Lung (tissue), 12 donors: ENCODE data around the gene PLXNA1. TPM values are rescaled to one million over a fixed set of nuclear protein-coding genes. Genes with fewer than 3 reads are reported as not detected.

Experiments used
- ATAC-seq: fragments of 200-7000 bp; cut with Tn5 transposase; one replicate; pipeline ENCODE4 v1.9.1; 2020; ENCODE audit warnings: moderate number of reproducible peaks; ENCODE audit not compliant: insufficient read depth, low FRiP score
- DNase-seq, 3 donors: peaks; one replicate each; pipeline ENCODE4 v3.0.0-alpha.2; 2013 to 2017
- H3K27ac ChIP-seq, 2 donors: one replicate each; pipeline ENCODE4 v1.5.1; 2013; ENCODE audit warnings: mild to moderate bottlenecking in 2 of 2, moderate library complexity in 2 of 2, control low read depth in 1 of 2, inconsistent platforms in 1 of 2, low read depth in 1 of 2, low read length in 1 of 2
- H3K27me3 ChIP-seq, 3 donors: one replicate each; pipeline ENCODE4 v1.5.1; 2013; ENCODE audit warnings: low read length in 2 of 3; ENCODE audit not compliant: control insufficient read depth in 3 of 3, insufficient read depth in 3 of 3
- H3K36me3 ChIP-seq, 4 donors: one replicate each; pipeline ENCODE4 v1.5.1; 2013; ENCODE audit warnings: low read length in 4 of 4, mild to moderate bottlenecking in 1 of 4, moderate library complexity in 1 of 4; ENCODE audit not compliant: control insufficient read depth in 4 of 4, insufficient read depth in 4 of 4
- H3K4me1 ChIP-seq, 5 donors: one replicate each; pipeline ENCODE4 v1.5.1; 2013; ENCODE audit warnings: low read length in 5 of 5, mild to moderate bottlenecking in 2 of 5, moderate library complexity in 1 of 5; ENCODE audit not compliant: control insufficient read depth in 5 of 5, insufficient read depth in 5 of 5
- H3K4me3 ChIP-seq: one replicate; pipeline ENCODE4 v1.5.1; 2013; ENCODE audit warnings: mild to moderate bottlenecking, control low read depth, moderate library complexity
- H3K9ac ChIP-seq, 2 donors: one replicate each; pipeline ENCODE4 v1.5.1; 2013; ENCODE audit warnings: low read length in 2 of 2, control low read depth in 1 of 2; ENCODE audit not compliant: insufficient read depth in 1 of 2
- H3K9me3 ChIP-seq, 4 donors: one replicate each; pipeline ENCODE4 v1.5.1; 2013; ENCODE audit warnings: low read length in 3 of 4, mild to moderate bottlenecking in 1 of 4, moderate library complexity in 1 of 4; ENCODE audit not compliant: control insufficient read depth in 4 of 4, insufficient read depth in 3 of 4
- CTCF ChIP-seq: IDR thresholded peaks from 2 replicates; pipeline ENCODE4 v1.5.1; 2012; ENCODE audit warnings: mild to moderate bottlenecking; ENCODE audit errors: control extremely low read depth, extremely low read depth
- WGBS, 2 donors: extraction: QIAGEN DNeasy Blood & Tissue Kit; methylation state at CpG; one replicate each; pipeline ENCODE4 v1.1.7; 2013; 5-methylcytosine and 5-hydroxymethylcytosine counted together
- polyA plus RNA-seq, 2 donors: library from polyadenylated mRNA; stranded (reverse); fragments of 200-250 nt; gene quantifications; one replicate each; pipeline ENCODE4 v1.2.1, GENCODE V29; 2013
- total RNA-seq, 2 donors: library from RNA; depleted of rRNA in 1 of 2; stranded (reverse); fragments of >200 nt in 1 of 2; gene quantifications; one replicate each; pipeline ENCODE4 v1.2.1, GENCODE V29; 2014 to 2021
- donor health status: control.
- donor health status: control.
- donor health status: Bipolar disorder and iron deficiency.
- donor health status: healthy.
- donor health status: DM: yes; HTN: yes; CAD: no.

PLXNA1 gene
- total and polyA plus RNA-seq, 4 donors = 17.6 to 51.7 (median 21.7) TPM

GRCh38 chr3:126955004-126955790, 27.7 kb upstream of the PLXNA1 start:
- Histone ChIP-seq H3K9ac (no peak overlapping the region), H3K9me3 (no peaks in the 10 kb centered on the region), H3K36me3 (peaks cover 0 to 3% (median 0%) of the 10 kb centered on the region in 4 donors), H3K27me3 (no peaks in the 10 kb centered on the region), H3K4me1 (peaks cover 0 to under 1% (median 0%) of the 10 kb centered on the region in 5 donors), H3K4me3 (no peak overlapping the region), H3K27ac (no peak overlapping the region)
- ATAC-seq = no peak
- no peak for TF ChIP-seq CTCF
- WGBS, 2 donors = 93 to 95% methylated on average over 15 of the region's 15 CpGs
- no peak for DNase-seq

GRCh38 chr3:126956361-126956760, 26.6 kb upstream of the PLXNA1 start:
- WGBS, 2 donors = 85 to 88% methylated on average over 8 of the region's 8 CpGs
- DNase-seq = peak in 1 of 3 donors; percentile 25
- TF ChIP-seq CTCF = no peak
- no peak for ATAC-seq
- Histone ChIP-seq H3K27me3 (no peaks in the 10 kb centered on the region), H3K4me1 (peaks cover 0 to 8% (median 0%) of the 10 kb centered on the region in 5 donors), H3K9me3 (no peaks in the 10 kb centered on the region), H3K27ac (no peak overlapping the region), H3K4me3 (no peak overlapping the region), H3K36me3 (peaks cover 0 to 3% (median 0%) of the 10 kb centered on the region in 4 donors), H3K9ac (no peak overlapping the region)

GRCh38 chr3:126956866-126957650, 25.9 kb upstream of the PLXNA1 start:
- H3K4me1 ChIP-seq = peaks cover 0 to 13% (median 3%) of the 10 kb centered on the region in 5 donors
- WGBS, 2 donors = 88 to 89% methylated on average over 23 of the region's 23 CpGs
- ATAC-seq = no peak
- no peaks in the 10 kb centered on the region for H3K9me3 ChIP-seq
- no peak overlapping the region for H3K27ac ChIP-seq
- no peak for TF ChIP-seq CTCF
- no peak overlapping the region for H3K9ac ChIP-seq
- DNase-seq = no peak
- no peak overlapping the region for H3K4me3 ChIP-seq
- H3K36me3 ChIP-seq = peaks cover 0 to 3% (median 0%) of the 10 kb centered on the region in 4 donors
- no peaks in the 10 kb centered on the region for H3K27me3 ChIP-seq
